Subcutaneous adipose tissue (tissue), 4 donors: ENCODE measurements around the gene TGFBI. TPM values are rescaled to one million over a fixed set of nuclear protein-coding genes. Genes with fewer than 3 reads are reported as not detected.

Experiments
- CTCF ChIP-seq: fragments of 450-650 bp; IDR thresholded peaks from one replicate; pipeline ENCODE4 v1.5.1; 2016; ENCODE audit warnings: low read depth, mild to moderate bottlenecking, control low read depth, antibody characterized with exemption, moderate library complexity
- total RNA-seq, 4 donors: library from RNA; depleted of rRNA; stranded (reverse); fragments of >200 nt; gene quantifications; one replicate each; pipeline ENCODE4 v1.1.0, GENCODE V29; 2016

Gene TGFBI
- total RNA-seq, 4 donors from 2014 or later, result 133 to 240 (median 164) TPM

GRCh38 chr5:136086783-136087566 lies 58.2 kb downstream of the TGFBI start:
- no peak for TF ChIP-seq CTCF

GRCh38 chr5:136087961-136088871 lies 59.4 kb downstream of the TGFBI start:
- no peak for TF ChIP-seq CTCF

GRCh38 chr5:136089791-136090190 lies 61.0 kb downstream of the TGFBI start:
- no peak for TF ChIP-seq CTCF

- no peak for TF ChIP-seq CTCF
Measured at GRCh38 chr5:136090319-136090718, 61.5 kb downstream of the TGFBI start.

GRCh38 chr5:136094189-136094912 lies 65.6 kb downstream of the TGFBI start:
- TF ChIP-seq CTCF, result no peak

- TF ChIP-seq CTCF, result no peak
Measured at GRCh38 chr5:136094913-136095641, 66.3 kb downstream of the TGFBI start.
